ENCODE measurements around the gene BTNL9. TPM values are rescaled to one million over a fixed set of nuclear protein-coding genes. Genes with fewer than 3 reads are reported as not detected.

The BTNL9 gene
- total and polyA plus RNA-seq, 7 donors = 10.4 to 26.3 (median 20.0) TPM

- no peak for TF ChIP-seq CTCF (IDR thresholded peaks at IDR 0.05)
- H3K27ac ChIP-seq = no peak overlapping the region
Measured at GRCh38 chr5:181027452-181028031, 12.5 kb upstream of the BTNL9 start.

GRCh38 chr5:181028032-181028819 is 11.8 kb upstream of the BTNL9 start:
- H3K27me3 ChIP-seq (ENCODE audit: insufficient read depth in 3 of 3, low read length in 2 of 3) = peaks cover 0 to 4% (median 0%) of the 10 kb centered on the region in 3 donors
- 77 to 80% (median 80%) methylated on average over 25 to 26 of the region's 26 CpGs for WGBS, 3 donors
- ATAC-seq = no peak
- no peaks in the 10 kb centered on the region for H3K36me3 ChIP-seq (ENCODE audit: insufficient read depth in 1 of 2, low read depth in 1 of 2)
- H3K4me1 ChIP-seq = no peaks in the 10 kb centered on the region
- peaks cover 8% of the 10 kb centered on the region for H3K9me3 ChIP-seq
- no peak overlapping the region for H3K4me3 ChIP-seq
- no peak for TF ChIP-seq CTCF (IDR thresholded peaks at IDR 0.05)
- H3K27ac ChIP-seq = no peak overlapping the region
- no peak for DNase-seq
- intact Hi-C loops (cut with DNase I) = no loop called here

More at GRCh38 chr5:181027452-181028031, 12.5 kb upstream of the BTNL9 start:
- 82 to 89% (median 87%) methylated on average over 11 of the region's 11 CpGs for WGBS, 3 donors
- no peaks in the 10 kb centered on the region for H3K4me1 ChIP-seq
- H3K4me3 ChIP-seq = no peak overlapping the region
- peaks cover 8% of the 10 kb centered on the region for H3K9me3 ChIP-seq
- intact Hi-C loops (cut with DNase I) = no loop called here
- H3K36me3 ChIP-seq (ENCODE audit: insufficient read depth in 1 of 2, low read depth in 1 of 2) = no peaks in the 10 kb centered on the region
- no peak for DNase-seq
- H3K27me3 ChIP-seq (ENCODE audit: insufficient read depth in 3 of 3, low read length in 2 of 3) = peaks cover 0 to 4% (median 0%) of the 10 kb centered on the region in 3 donors
- ATAC-seq = no peak

DNA sequence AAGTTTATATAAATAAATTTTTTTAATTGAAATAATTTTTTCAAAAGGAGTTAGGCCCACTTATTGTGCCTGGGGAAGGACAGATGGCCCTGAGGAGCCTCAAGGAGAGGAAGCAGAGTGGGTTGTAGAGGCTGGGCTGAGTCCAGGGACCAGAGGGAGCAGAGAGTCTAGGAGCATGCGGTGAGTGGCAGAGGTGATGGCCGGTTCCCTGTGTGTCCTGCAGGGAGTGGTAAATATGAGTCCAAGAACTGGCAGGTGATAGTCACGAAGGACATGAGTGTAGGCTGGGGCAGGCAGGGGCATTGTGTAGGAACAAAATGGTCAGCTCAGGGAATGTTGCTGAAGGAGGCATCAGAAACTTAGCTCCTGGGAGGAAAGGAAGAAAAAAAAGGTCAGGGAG is 8.3 kb upstream of the BTNL9 start:
- 88 to 91% (median 88%) methylated on average over 3 of the region's 3 CpGs for WGBS, 3 donors
- H3K27ac ChIP-seq = no peak overlapping the region
- H3K27me3 ChIP-seq (ENCODE audit: insufficient read depth in 3 of 3, low read length in 2 of 3) = peaks cover 0 to 4% (median 3%) of the 10 kb centered on the region in 3 donors
- no peaks in the 10 kb centered on the region for H3K36me3 ChIP-seq (ENCODE audit: insufficient read depth in 1 of 2, low read depth in 1 of 2)
- TF ChIP-seq CTCF (IDR thresholded peaks at IDR 0.05) = no peak
- intact Hi-C loops (cut with DNase I) = no loop called here
- DNase-seq (no peak), ATAC-seq (no peak)
- H3K9me3 ChIP-seq = no peaks in the 10 kb centered on the region
- no peaks in the 10 kb centered on the region for H3K4me1 ChIP-seq
- no peak overlapping the region for H3K4me3 ChIP-seq

DNA sequence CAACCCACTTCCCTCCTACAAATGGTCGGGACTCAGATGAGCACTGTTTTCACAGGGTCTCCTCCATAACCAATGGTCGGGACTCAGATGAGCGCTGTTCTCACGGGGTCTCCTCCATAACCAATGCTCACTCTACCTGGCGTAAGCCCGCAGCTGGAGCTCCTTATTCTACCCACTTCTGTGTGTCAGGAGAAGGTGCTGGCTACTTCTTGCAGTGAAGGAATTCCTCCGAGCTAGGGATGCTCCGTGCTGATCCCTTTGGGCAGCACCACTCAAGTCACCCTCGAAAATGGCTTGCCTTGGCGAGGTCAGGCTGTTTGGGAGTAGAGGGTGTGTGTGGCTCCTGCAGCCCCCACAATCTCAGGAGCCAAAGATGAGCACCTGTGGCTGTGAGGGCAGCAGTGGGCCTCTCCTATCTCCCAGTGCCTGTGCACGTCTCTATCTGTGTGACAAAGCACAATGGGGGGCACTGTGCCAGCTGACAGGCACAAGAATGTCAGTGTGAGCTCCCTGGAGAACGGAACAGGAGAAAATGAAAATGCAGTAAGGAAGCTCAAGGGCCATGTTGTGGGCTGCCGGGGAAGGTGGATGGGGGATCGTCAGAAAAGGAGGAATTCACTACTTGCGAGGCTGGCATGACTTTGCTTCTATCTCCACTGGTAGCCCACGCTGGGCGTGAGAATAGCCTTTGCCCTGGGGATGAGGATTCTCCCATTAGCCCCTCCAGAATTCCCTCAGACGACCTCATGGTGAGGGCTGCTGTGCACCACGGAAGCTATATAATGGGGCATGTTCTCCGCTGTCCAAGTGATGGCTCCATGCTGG is 3.9 kb upstream of the BTNL9 start:
- Histone ChIP-seq H3K4me3 (no peak overlapping the region), H3K36me3 (ENCODE audit: insufficient read depth in 1 of 2, low read depth in 1 of 2) (no peaks in the 10 kb centered on the region), H3K27me3 (ENCODE audit: insufficient read depth in 3 of 3, low read length in 2 of 3) (peaks cover 0 to 18% (median 4%) of the 10 kb centered on the region in 3 donors), H3K9me3 (no peaks in the 10 kb centered on the region), H3K27ac (no peak overlapping the region), H3K4me1 (no peaks in the 10 kb centered on the region)
- 49 to 54% (median 52%) methylated on average over 20 of the region's 20 CpGs for WGBS, 3 donors
- ATAC-seq (no peak), DNase-seq (no peak)
- intact Hi-C loops (cut with DNase I) = loop anchor here in 1 of 2 donors (5.0 kb wide), 1 partner anchor 164 kb away; no protein-coding TSS in a partner anchor
- no peak for TF ChIP-seq CTCF (IDR thresholded peaks at IDR 0.05)
